ENCODE measurements around the gene RBM38.

Gene RBM38

DNA sequence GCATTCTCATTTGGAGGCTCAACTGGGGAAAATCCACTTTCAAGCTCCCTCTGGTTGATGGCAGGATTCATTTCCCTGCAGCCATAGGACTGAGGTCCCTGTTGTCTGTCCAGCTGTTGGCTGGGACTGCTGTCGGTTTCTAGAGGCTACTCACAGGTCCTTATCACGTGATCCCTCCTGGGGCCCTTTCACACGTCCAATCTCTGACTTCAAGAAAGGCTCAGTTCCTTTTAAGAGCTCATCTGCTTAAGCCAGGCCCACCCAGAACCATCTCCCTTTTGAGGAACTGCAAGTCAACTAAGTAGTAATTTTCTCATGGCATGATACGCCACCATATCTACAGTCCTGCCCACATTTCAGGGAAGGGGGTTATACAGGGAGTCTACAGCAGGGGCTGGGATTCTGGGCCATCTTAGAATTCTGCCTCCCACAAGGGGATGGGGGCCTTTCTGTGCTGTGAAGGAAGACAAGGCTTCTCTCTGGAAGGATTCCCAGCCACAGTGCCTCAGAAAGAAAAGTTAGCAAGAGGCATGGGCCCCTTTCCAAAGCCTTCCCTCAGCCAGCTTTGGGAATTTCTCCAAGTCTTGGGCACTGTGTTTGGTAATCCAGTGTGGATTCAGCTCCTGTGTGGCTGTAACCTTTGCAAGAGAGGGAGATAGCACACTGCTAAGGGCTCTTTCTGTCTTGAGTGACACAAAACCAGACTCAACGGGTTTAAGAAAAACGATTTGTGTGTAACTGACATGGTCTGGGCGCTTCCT lies 67.4 kb downstream of the RBM38 start:
- DNase-seq: no peak
